ENCODE results near the gene NR6A1. TPM values are rescaled to one million over a fixed set of nuclear protein-coding genes. Genes with fewer than 3 reads are reported as not detected.

The NR6A1 gene
- total and polyA plus RNA-seq, 2 of the 8 experiments (the other 6 are each of a cell fraction or from before 2014, with no cell fraction given) = 93.2 to 237 TPM

GRCh38 chr9:124776954-124777648 is 6.0 kb upstream of the NR6A1 start, which contains the start of gene OLFML2A:
TSS of gene OLFML2A (plus strand) at chr9:124777133. CDS start at chr9:124777271, 138 bp downstream.
- no peak for FAIRE-seq
- Histone ChIP-seq H3K4me3 (ENCODE audit: extremely low read depth in 1 of 4, insufficient read depth in 2 of 4, low read depth in 3 of 4, low read length in 4 of 4) (peak within 1 kb of the TSS; percentile 29 to 73 (median 52)), H3K27ac (ENCODE audit: low read depth, low read length) (no peak within 1 kb of the TSS), H2BK15ac (ENCODE audit: low read length) (peak within 1 kb of the TSS; percentile 46), H3K23me2 (ENCODE audit: low read depth, low read length) (peaks cover 6% of the 10 kb centered on the region; the same call in 1 of the 2 replicates), H4K20me1 (replicated peaks in 1 of 2; ENCODE audit: control insufficient read depth in 1 of 2, insufficient read depth in 2 of 2, low read length in 2 of 2) (no peaks in the 10 kb centered on the region), H3K23ac (ENCODE audit: insufficient read length) (no peak within 1 kb of the TSS), H3K79me2 (ENCODE audit: control insufficient read depth in 1 of 2, insufficient read depth in 2 of 2, low read length in 2 of 2) (no peaks in the 10 kb centered on the region), H3K56ac (replicated peaks; ENCODE audit: insufficient read length, low read depth, low read length) (no peak within 1 kb of the TSS), H3K4me2 (ENCODE audit: insufficient read depth in 1 of 2, low read depth in 2 of 2, low read length in 2 of 2) (peak within 1 kb of the TSS; percentile 65 to 76), H2BK20ac (ENCODE audit: low read length) (peak within 1 kb of the TSS; percentile 67; the same call in 1 of the 2 replicates), H4K8ac (ENCODE audit: extremely low read depth, insufficient read depth, low read length) (peak within 1 kb of the TSS; percentile 83; the same call in 1 of the 2 replicates), H2BK120ac (replicated peaks; ENCODE audit: low read depth, low read length) (no peak within 1 kb of the TSS), H3K9ac (replicated peaks in 1 of 4; ENCODE audit: extremely low read depth in 1 of 4, low read depth in 3 of 4, low read length in 3 of 4) (peak within 1 kb of the TSS in 2 of 4 experiments; percentile 34 to 50; a peak in 4 of 7 replicates), H2AFZ (ENCODE audit: low read length) (peak within 1 kb of the TSS; percentile 94; the same call in 1 of the 2 replicates), H3K79me1 (ENCODE audit: low read depth, low read length) (no peaks in the 10 kb centered on the region), H3K36me3 (ENCODE audit: control insufficient read depth in 2 of 4, insufficient read depth in 4 of 4, low read length in 3 of 4) (no peaks in the 10 kb centered on the region), H3K14ac (ENCODE audit: insufficient read length) (no peak within 1 kb of the TSS), H3K4ac (replicated peaks; ENCODE audit: insufficient read length, low read depth, low read length) (no peak within 1 kb of the TSS), H2BK12ac (ENCODE audit: low read depth, low read length) (peak within 1 kb of the TSS; percentile 80; the same call in 1 of the 2 replicates), H2AK5ac (ENCODE audit: low read depth, low read length) (no peak within 1 kb of the TSS), H4K5ac (ENCODE audit: insufficient read length, low read depth, low read length) (no peak within 1 kb of the TSS), H3K18ac (ENCODE audit: extremely low read depth, low read length) (peak within 1 kb of the TSS; percentile 97), H4K91ac (replicated peaks; ENCODE audit: insufficient read length, low read length) (peak within 1 kb of the TSS; percentile 41), H3K4me1 (replicated peaks in 1 of 4; ENCODE audit: control insufficient read depth in 3 of 4, insufficient read depth in 4 of 4, low read length in 3 of 4) (peaks cover 12 to 22% (median 17%) of the 10 kb centered on the region in 4 experiments), H2BK5ac (ENCODE audit: low read depth, low read length) (peak within 1 kb of the TSS; percentile 77; the same call in 1 of the 2 replicates), H3K27me3 (replicated peaks in 1 of 4; ENCODE audit: control insufficient read depth in 3 of 4, extremely low read depth in 1 of 4, insufficient read depth in 3 of 4, low read length in 3 of 4) (peaks cover 0 to 10% (median 6%) of the 10 kb centered on the region in 4 experiments; a peak in 6 of 7 replicates), H3K9me3 (ENCODE audit: insufficient read depth in 2 of 2, low read depth in 1 of 2, low read length in 1 of 2) (no peaks in the 10 kb centered on the region)
- WGBS, 2 experiments (ENCODE audit: extremely low coverage in 1 of 2, insufficient coverage in 1 of 2, insufficient read length in 1 of 2, insufficient replicate concordance in 2 of 2, low coverage in 1 of 2, low lambda C conversion rate in 2 of 2, missing lambda C conversion rate in 1 of 2) = 2% methylated on average over 43 of the region's 87 CpGs; no CpG with 5 or more reads in 1 of the 2 experiments
- ChIA-PET CTCF (ENCODE audit: partially characterized antibody) (interaction anchor here (0.6 to 17.6 kb wide), 22 partner anchors 8 to 425 kb away, joined by 3 to 1300 read pairs (median 4); partner anchors contain the start of genes ARPC5L, RPL35 and WDR38), POLR2A (ENCODE audit: partially characterized antibody) (interaction anchor here (0.6 to 13.5 kb wide), 11 partner anchors 11 to 320 kb away, joined by 3 to 396 read pairs (median 3); partner anchors contain the start of genes ARPC5L, RPL35 and WDR38)
- DNase-seq (ENCODE audit: low read depth in 1 of 2, low spot score in 2 of 2) = peak in 1 of 2 experiments; percentile 83
- no peak for TF ChIP-seq ATF2 (IDR thresholded peaks at IDR 0.05; ENCODE audit: low read length)
- no peak for TF ChIP-seq EZH2 (IDR thresholded peaks at IDR 0.05; ENCODE audit: low read depth, low read length, severe bottlenecking)
- TF ChIP-seq YY1 (IDR thresholded peaks at IDR 0.05; ENCODE audit: low read depth, low read length) = no peak
- peak; percentile 83 for TF ChIP-seq KDM4A (IDR thresholded peaks at IDR 0.05; ENCODE audit: low read depth, low read length, severe bottlenecking)
- TF ChIP-seq MAX (IDR thresholded peaks at IDR 0.05) = peak; percentile 43; the same call in 1 of the 2 replicates
- 0 out of 4 replicates have a peak, but pooled peaks of 1 of the 2 experiments have one; percentile 26 for TF ChIP-seq SIN3A (conservative IDR thresholded peaks at IDR 0.05 in 1 of 2, IDR thresholded peaks at IDR 0.05 in 1 of 2; ENCODE audit: low read depth in 1 of 2, low read length in 2 of 2)
- peak; percentile 37; the same call in 1 of the 2 replicates for TF ChIP-seq PHF8 (conservative IDR thresholded peaks at IDR 0.05; ENCODE audit: low read depth, low read length)

Measured in H1 (cell line).